Thoracic aorta (tissue), 2 donors: ENCODE data around the gene CR1L. TPM values are rescaled to one million over a fixed set of nuclear protein-coding genes. Genes with fewer than 3 reads are reported as not detected.
"Not testable (repeated sequence)": the region's sequence is repeated elsewhere in the genome, so short reads cannot be mapped to it uniquely, and the experiment has no call there.

Source experiments
- ATAC-seq: fragments of 150-250 bp; one replicate; pipeline ENCODE4 v1.8.0; 2017; ENCODE audit warnings: low read depth; ENCODE audit not compliant: insufficient number of reproducible peaks, low FRiP score
- DNase-seq: peaks from one replicate; pipeline ENCODE4 v3.0.0-alpha.2; 2020; ENCODE audit warnings: low spot score
- H3K27ac ChIP-seq, 2 donors: fragments of 200-600 bp; sonication (generic); 1 replicate in 1 of 2; 2 replicates in 1 of 2; pipeline ENCODE4 v1.5.1; 2016; ENCODE audit warnings: mild to moderate bottlenecking in 2 of 2, moderate library complexity in 2 of 2
- H3K27me3 ChIP-seq: fragments of 200-600 bp; sonication (generic); replicated peaks from 2 replicates; pipeline ENCODE4 v1.6.0; 2016; ENCODE audit warnings: mild to moderate bottlenecking; ENCODE audit not compliant: insufficient read depth
- H3K36me3 ChIP-seq: fragments of 200-600 bp; sonication (generic); one replicate; pipeline ENCODE4 v1.5.1; 2016
- H3K4me1 ChIP-seq, 2 donors: fragments of 200-600 bp; sonication (generic); 1 replicate in 1 of 2; 2 replicates in 1 of 2; pipeline versions ENCODE4 v1.5.1 to v1.6.0; 2016; ENCODE audit warnings: low read depth in 2 of 2, mild to moderate bottlenecking in 1 of 2; ENCODE audit not compliant: control insufficient read depth in 1 of 2
- H3K4me3 ChIP-seq: fragments of 200-600 bp; sonication (generic); 2 replicates; pipeline ENCODE4 v1.5.1; 2016; ENCODE audit warnings: mild to moderate bottlenecking
- H3K9me3 ChIP-seq: fragments of 200-600 bp; sonication (generic); 2 replicates; pipeline ENCODE4 v1.5.1; 2016
- CTCF ChIP-seq: fragments of 200-600 bp; sonication (generic); IDR thresholded peaks from one replicate; pipeline ENCODE4 v1.5.1; 2019; ENCODE audit warnings: antibody characterized with exemption
- total RNA-seq, 2 donors: library from RNA; depleted of rRNA; stranded (reverse); fragments of >200 nt; gene quantifications; one replicate each; pipeline versions ENCODE4 v1.1.0 to v1.2.3, GENCODE V29; 2016

CR1L gene
- total RNA-seq, 2 donors from 2014 or later, result not detected

GRCh38 chr1:207719234-207719633 is 74.3 kb downstream of the CR1L start:
- no peaks in the 10 kb centered on the region for H3K27me3 ChIP-seq
- no peaks in the 10 kb centered on the region for H3K36me3 ChIP-seq
- H3K27ac ChIP-seq, result no peak overlapping the region
- no peak overlapping the region for H3K4me3 ChIP-seq
- H3K4me1 ChIP-seq, result no peaks in the 10 kb centered on the region
- DNase-seq (no peak), ATAC-seq (no peak)
- H3K9me3 ChIP-seq, result no peaks in the 10 kb centered on the region
- TF ChIP-seq CTCF, result no peak

GRCh38 chr1:207728200-207728858 is 83.4 kb downstream of the CR1L start:
- DNase-seq, H3K4me3 ChIP-seq, H3K36me3 ChIP-seq, H3K27me3 ChIP-seq, ATAC-seq, H3K9me3 ChIP-seq, H3K4me1 ChIP-seq, H3K27ac ChIP-seq: not testable (repeated sequence)

GRCh38 chr1:207737503-207738157 is 92.7 kb downstream of the CR1L start:
- H3K4me1 ChIP-seq, ATAC-seq, H3K27me3 ChIP-seq, H3K36me3 ChIP-seq, H3K27ac ChIP-seq, H3K4me3 ChIP-seq, H3K9me3 ChIP-seq, DNase-seq: not testable (repeated sequence)

- H3K27ac ChIP-seq, H3K9me3 ChIP-seq, H3K4me3 ChIP-seq, H3K36me3 ChIP-seq, H3K27me3 ChIP-seq, H3K4me1 ChIP-seq, DNase-seq, ATAC-seq: not testable (repeated sequence)
These were observed 93.3 kb downstream of the CR1L start for GRCh38 chr1:207738158-207738659.

- H3K4me1 ChIP-seq, result no peaks in the 10 kb centered on the region
- no peak overlapping the region for H3K27ac ChIP-seq
- DNase-seq, result no peak
- no peaks in the 10 kb centered on the region for H3K9me3 ChIP-seq
- H3K4me3 ChIP-seq, result no peak overlapping the region
- H3K36me3 ChIP-seq, result no peaks in the 10 kb centered on the region
- no peak for ATAC-seq
- H3K27me3 ChIP-seq, result no peaks in the 10 kb centered on the region
- no peak for TF ChIP-seq CTCF
These were observed 95.3 kb downstream of the CR1L start for GRCh38 chr1:207740207-207740606.

- Histone ChIP-seq H3K36me3 (no peaks in the 10 kb centered on the region), H3K27me3 (no peaks in the 10 kb centered on the region), H3K27ac (no peak overlapping the region), H3K9me3 (no peaks in the 10 kb centered on the region), H3K4me3 (no peak overlapping the region), H3K4me1 (no peaks in the 10 kb centered on the region)
- no peak for TF ChIP-seq CTCF
- DNase-seq (no peak), ATAC-seq (no peak)
These were observed 98.1 kb downstream of the CR1L start for GRCh38 chr1:207742850-207743555.
